SJSA1 (cell line): ENCODE results near the gene HMGXB4. TPM values are rescaled to one million over a fixed set of nuclear protein-coding genes. Genes with fewer than 3 reads are reported as not detected.

Experiments
- DNase-seq, 2 experiments: peaks; one replicate each; pipeline ENCODE4 v3.0.0-alpha.2; 2015 to 2020; ENCODE audit warnings: low spot score in 2 of 2, low read depth in 1 of 2
- H3K27ac ChIP-seq: fragments of 250-450 bp; sonication (Bioruptor Pico); 2 replicates; pipeline ENCODE4 v1.5.1; 2020; ENCODE audit warnings: mild to moderate bottlenecking, moderate library complexity
- H3K27me3 ChIP-seq: fragments of 250-450 bp; sonication (Bioruptor Pico); replicated peaks from 2 replicates; pipeline ENCODE4 v1.5.1; 2020; ENCODE audit warnings: mild to moderate bottlenecking, moderate library complexity
- H3K36me3 ChIP-seq: fragments of 250-450 bp; sonication (Bioruptor Pico); 2 replicates; pipeline ENCODE4 v1.5.1; 2020; ENCODE audit warnings: mild to moderate bottlenecking
- H3K4me1 ChIP-seq: fragments of 250-450 bp; sonication (Bioruptor Pico); replicated peaks from 2 replicates; pipeline ENCODE4 v1.6.1; 2021; ENCODE audit warnings: mild to moderate bottlenecking
- H3K4me3 ChIP-seq: fragments of 250-450 bp; sonication (Bioruptor Pico); 2 replicates; pipeline ENCODE4 v1.5.1; 2020; ENCODE audit warnings: mild to moderate bottlenecking
- H3K9me3 ChIP-seq: fragments of 250-450 bp; sonication (Bioruptor Pico); replicated peaks from 2 replicates; pipeline ENCODE4 v1.5.1; 2020; ENCODE audit warnings: mild to moderate bottlenecking
- total RNA-seq: library from RNA; depleted of rRNA; stranded (reverse); fragments of >200 nt; shearing (Covaris generic); gene quantifications from 2 replicates; pipeline ENCODE4 v1.2.3, GENCODE V29; 2014

Gene HMGXB4
- total RNA-seq, 1 experiment from 2014 or later = 24.2 TPM

- H3K27ac ChIP-seq = no peak overlapping the region
- no peak overlapping the region for H3K4me3 ChIP-seq
- H3K9me3 ChIP-seq = no peaks in the 10 kb centered on the region
- H3K27me3 ChIP-seq = no peaks in the 10 kb centered on the region
- H3K4me1 ChIP-seq = no peaks in the 10 kb centered on the region
- H3K36me3 ChIP-seq = peaks cover 42% of the 10 kb centered on the region
- DNase-seq = no peak
Measured at GRCh38 chr22:35330258-35330861, 73.1 kb downstream of the HMGXB4 start.

- no peak for DNase-seq
- no peaks in the 10 kb centered on the region for H3K27me3 ChIP-seq
- H3K4me3 ChIP-seq = no peak overlapping the region
- no peaks in the 10 kb centered on the region for H3K9me3 ChIP-seq
- peaks cover 41% of the 10 kb centered on the region for H3K36me3 ChIP-seq
- no peak overlapping the region for H3K27ac ChIP-seq
- H3K4me1 ChIP-seq = no peaks in the 10 kb centered on the region
Measured at GRCh38 chr22:35332278-35332677, 75.0 kb downstream of the HMGXB4 start.

GRCh38 chr22:35333220-35333619 is 75.9 kb downstream of the HMGXB4 start:
- Histone ChIP-seq H3K27ac (no peak overlapping the region), H3K36me3 (peaks cover 37% of the 10 kb centered on the region), H3K27me3 (no peaks in the 10 kb centered on the region), H3K9me3 (no peaks in the 10 kb centered on the region), H3K4me1 (no peaks in the 10 kb centered on the region), H3K4me3 (no peak overlapping the region)
- no peak for DNase-seq

GRCh38 chr22:35334004-35334403 is 76.7 kb downstream of the HMGXB4 start:
- no peak for DNase-seq
- Histone ChIP-seq H3K36me3 (peaks cover 32% of the 10 kb centered on the region), H3K27me3 (no peaks in the 10 kb centered on the region), H3K4me3 (no peak overlapping the region), H3K9me3 (no peaks in the 10 kb centered on the region), H3K27ac (no peak overlapping the region), H3K4me1 (no peaks in the 10 kb centered on the region)

GRCh38 chr22:35335468-35335867 is 78.2 kb downstream of the HMGXB4 start:
- no peaks in the 10 kb centered on the region for H3K27me3 ChIP-seq
- no peaks in the 10 kb centered on the region for H3K4me1 ChIP-seq
- no peak overlapping the region for H3K27ac ChIP-seq
- H3K4me3 ChIP-seq = no peak overlapping the region
- H3K36me3 ChIP-seq = peaks cover 30% of the 10 kb centered on the region
- H3K9me3 ChIP-seq = no peaks in the 10 kb centered on the region
- no peak for DNase-seq

- H3K36me3 ChIP-seq = peaks cover 29% of the 10 kb centered on the region
- no peak overlapping the region for H3K27ac ChIP-seq
- no peaks in the 10 kb centered on the region for H3K9me3 ChIP-seq
- H3K4me3 ChIP-seq = no peak overlapping the region
- H3K4me1 ChIP-seq = no peaks in the 10 kb centered on the region
- no peak for DNase-seq
- H3K27me3 ChIP-seq = no peaks in the 10 kb centered on the region
Measured at GRCh38 chr22:35335936-35336781, 78.9 kb downstream of the HMGXB4 start.

GRCh38 chr22:35337932-35338331 is 80.6 kb downstream of the HMGXB4 start:
- H3K4me1 ChIP-seq = no peaks in the 10 kb centered on the region
- H3K36me3 ChIP-seq = peaks cover 30% of the 10 kb centered on the region
- no peaks in the 10 kb centered on the region for H3K27me3 ChIP-seq
- H3K9me3 ChIP-seq = no peaks in the 10 kb centered on the region
- no peak overlapping the region for H3K4me3 ChIP-seq
- DNase-seq = no peak
- no peak overlapping the region for H3K27ac ChIP-seq

GRCh38 chr22:35341090-35341874 is 84.0 kb downstream of the HMGXB4 start:
- Histone ChIP-seq H3K4me1 (no peaks in the 10 kb centered on the region), H3K36me3 (peaks cover 8% of the 10 kb centered on the region), H3K27me3 (no peaks in the 10 kb centered on the region), H3K9me3 (no peaks in the 10 kb centered on the region), H3K27ac (no peak overlapping the region), H3K4me3 (no peak overlapping the region)
- no peak for DNase-seq

GRCh38 chr22:35342390-35342789 is 85.1 kb downstream of the HMGXB4 start:
- H3K4me3 ChIP-seq = no peak overlapping the region
- DNase-seq = no peak
- peaks cover 6% of the 10 kb centered on the region for H3K36me3 ChIP-seq
- H3K27ac ChIP-seq = no peak overlapping the region
- no peaks in the 10 kb centered on the region for H3K9me3 ChIP-seq
- no peaks in the 10 kb centered on the region for H3K4me1 ChIP-seq
- H3K27me3 ChIP-seq = no peaks in the 10 kb centered on the region

- Histone ChIP-seq H3K27me3 (no peaks in the 10 kb centered on the region), H3K4me1 (no peaks in the 10 kb centered on the region), H3K9me3 (no peaks in the 10 kb centered on the region), H3K36me3 (peaks cover 4% of the 10 kb centered on the region), H3K4me3 (no peak overlapping the region), H3K27ac (no peak overlapping the region)
- no peak for DNase-seq
Measured at GRCh38 chr22:35343664-35344550, 86.6 kb downstream of the HMGXB4 start.

- Histone ChIP-seq H3K9me3 (no peaks in the 10 kb centered on the region), H3K27ac (no peak overlapping the region), H3K4me3 (no peak overlapping the region), H3K4me1 (no peaks in the 10 kb centered on the region; the same call in 1 of the 2 replicates), H3K27me3 (no peaks in the 10 kb centered on the region), H3K36me3 (peaks cover 4% of the 10 kb centered on the region)
- no peak for DNase-seq
Measured at GRCh38 chr22:35344956-35345690, 87.8 kb downstream of the HMGXB4 start.
